Keratinocyte (primary cell): ENCODE measurements around the gene SYNDIG1.

ENCODE experiments used
- CTCF ChIP-seq, 3 experiments: IDR thresholded peaks in 1 of 3; conservative IDR thresholded peaks in 1 of 3; optimal IDR thresholded peaks in 1 of 3; 2 replicates in 2 of 3; 3 replicates in 1 of 3; pipeline versions ENCODE3 to v1.5.1; 2011; ENCODE audit warnings: low read length in 3 of 3, mild to moderate bottlenecking in 3 of 3, moderate library complexity in 2 of 3, control low read depth in 1 of 3, inconsistent platforms in 1 of 3; ENCODE audit not compliant: insufficient read depth in 2 of 3; ENCODE audit errors: extremely low read depth in 1 of 3
- EZH2 ChIP-seq: IDR thresholded peaks from one replicate; pipeline ENCODE4 v1.6.1; 2012; ENCODE audit warnings: inconsistent platforms, mild to moderate bottlenecking, low read length, moderate library complexity

- TF ChIP-seq EZH2 (no peak), CTCF (optimal IDR thresholded peaks at IDR 0.05 in 1 of 3, IDR thresholded peaks at IDR 0.05 in 1 of 3, conservative IDR thresholded peaks at IDR 0.05 in 1 of 3; ENCODE audit: extremely low read depth in 1 of 3, insufficient read depth in 2 of 3, low read length in 3 of 3) (no peak)
These were observed 14.6 kb downstream of the SYNDIG1 start for GRCh38 chr20:24484081-24484450.
